Pulmonary artery endothelial cell (primary cell): ENCODE data around the gene STC2. TPM values are rescaled to one million over a fixed set of nuclear protein-coding genes. Genes with fewer than 3 reads are reported as not detected.
"Not testable (repeated sequence)": the region's sequence is repeated elsewhere in the genome, so short reads cannot be mapped to it uniquely, and the experiment has no call there.

Experiments
- DNase-seq: peaks from one replicate; pipeline ENCODE4 v3.0.0-alpha.2; 2011; ENCODE audit warnings: low read depth, low spot score
- total RNA-seq: library from RNA; depleted of rRNA; stranded (reverse); fragments of >200 nt; gene quantifications from 2 replicates; pipeline ENCODE4 v1.2.3, GENCODE V29; 2014

The STC2 gene, protein sequence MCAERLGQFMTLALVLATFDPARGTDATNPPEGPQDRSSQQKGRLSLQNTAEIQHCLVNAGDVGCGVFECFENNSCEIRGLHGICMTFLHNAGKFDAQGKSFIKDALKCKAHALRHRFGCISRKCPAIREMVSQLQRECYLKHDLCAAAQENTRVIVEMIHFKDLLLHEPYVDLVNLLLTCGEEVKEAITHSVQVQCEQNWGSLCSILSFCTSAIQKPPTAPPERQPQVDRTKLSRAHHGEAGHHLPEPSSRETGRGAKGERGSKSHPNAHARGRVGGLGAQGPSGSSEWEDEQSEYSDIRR
- 28.9 and 32.7 TPM in 2 replicates for total RNA-seq

DNA sequence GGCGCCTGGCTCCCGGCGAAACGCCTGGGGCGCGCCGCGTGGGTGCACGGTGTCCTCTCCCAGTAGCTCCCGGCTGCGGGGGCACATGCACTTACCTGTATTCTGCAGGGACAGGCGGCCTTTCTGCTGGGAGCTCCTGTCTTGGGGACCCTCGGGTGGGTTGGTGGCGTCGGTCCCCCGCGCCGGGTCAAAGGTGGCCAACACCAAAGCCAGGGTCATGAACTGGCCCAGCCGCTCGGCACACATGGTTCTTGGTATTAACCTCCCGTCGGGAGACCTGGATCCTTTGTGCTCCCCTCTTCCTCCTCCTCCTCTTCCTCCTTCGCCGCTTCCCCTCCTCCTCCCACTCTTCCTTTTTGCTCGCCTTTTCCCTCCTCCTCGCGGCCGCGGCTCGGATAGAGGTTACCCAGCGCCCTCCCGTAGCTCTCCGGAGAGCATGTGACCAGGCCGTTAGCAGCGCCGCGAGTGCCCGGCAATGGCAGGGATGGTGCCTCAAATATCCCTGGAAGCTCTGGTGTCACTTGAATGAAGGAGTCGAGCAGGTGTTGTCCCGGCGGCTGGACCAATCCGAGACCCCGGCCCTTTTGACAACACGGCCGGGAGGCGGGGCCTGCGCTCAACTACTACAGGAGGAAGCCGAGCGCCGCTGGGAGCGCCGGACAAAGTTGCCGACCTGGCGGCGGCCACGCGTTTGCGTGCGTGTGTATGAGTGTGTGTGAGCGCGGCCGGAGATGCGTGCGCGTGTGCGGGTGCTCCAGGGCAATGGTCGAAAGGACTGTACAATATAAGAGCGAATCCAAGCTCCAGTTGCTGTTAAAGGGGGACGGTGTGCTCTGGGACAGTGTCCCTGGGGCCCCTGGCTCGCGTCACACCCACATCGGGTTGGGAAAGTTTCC is at the start of gene STC2:
Gene STC2, minus strand, starts transcription at position 467 of the 896 bp plus-strand sequence. Its CDS starts 221 bp downstream, at position 246.
- DNase-seq: peak; percentile 53

DNA sequence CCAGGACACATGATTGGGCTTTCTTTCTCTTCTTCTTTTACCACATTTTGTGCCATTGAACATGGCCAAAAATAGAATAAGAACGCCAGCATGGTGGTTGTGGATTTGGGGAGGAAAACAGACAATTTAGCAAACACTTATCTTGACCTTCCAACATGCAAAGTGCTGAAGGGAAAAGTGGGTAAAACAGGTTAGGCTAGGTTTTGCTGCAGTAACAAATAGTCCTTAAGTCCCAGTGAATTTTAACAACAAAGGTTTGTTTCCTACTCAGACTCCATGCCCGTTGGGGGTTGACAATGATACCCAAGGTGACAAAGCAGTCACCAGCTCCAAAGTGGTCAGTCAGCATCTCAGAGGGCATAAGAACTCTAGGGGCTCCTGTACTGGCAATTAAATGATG is 43.2 kb upstream of the STC2 start:
- DNase-seq: no peak

DNA sequence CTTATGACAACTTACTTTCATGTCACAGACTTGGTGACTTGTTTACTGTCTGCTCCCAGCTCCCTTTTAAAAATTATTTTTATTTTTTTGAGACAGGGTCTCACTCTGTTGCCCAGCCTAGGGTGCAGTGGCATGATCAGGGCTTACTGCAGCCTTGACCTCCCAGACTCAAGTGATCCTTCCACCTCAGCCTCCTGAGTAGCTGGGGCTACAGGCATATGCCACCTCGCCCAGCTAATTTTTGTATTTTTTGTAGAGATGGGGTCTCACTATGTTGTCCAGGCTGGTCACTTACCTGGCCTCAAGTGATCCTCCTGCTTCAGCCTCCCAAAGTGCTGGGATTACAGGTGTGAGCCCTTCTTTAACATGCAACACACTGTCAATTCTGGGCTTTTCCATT is 35.2 kb upstream of the STC2 start:
- DNase-seq: not testable (repeated sequence)

DNA sequence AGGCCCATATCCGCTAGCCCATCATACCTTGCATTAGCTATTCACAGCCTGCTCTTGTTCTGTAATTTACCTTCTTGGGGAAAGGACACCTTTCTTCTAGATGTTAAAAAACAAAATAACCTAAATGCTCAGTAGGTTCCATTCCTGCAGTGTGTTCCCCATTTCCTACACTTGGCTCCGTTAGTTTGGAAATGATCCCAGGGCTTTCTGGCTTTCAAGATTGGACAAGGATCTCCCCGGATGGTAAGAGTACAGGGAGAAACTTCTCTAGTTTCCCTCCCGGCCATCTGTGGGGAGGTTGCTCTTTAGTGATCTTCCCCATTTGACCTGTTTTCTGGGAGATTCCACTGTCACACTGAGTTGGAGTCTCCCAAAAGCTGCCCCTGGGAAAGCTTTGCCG is 27.3 kb upstream of the STC2 start:
- DNase-seq: no peak

DNA sequence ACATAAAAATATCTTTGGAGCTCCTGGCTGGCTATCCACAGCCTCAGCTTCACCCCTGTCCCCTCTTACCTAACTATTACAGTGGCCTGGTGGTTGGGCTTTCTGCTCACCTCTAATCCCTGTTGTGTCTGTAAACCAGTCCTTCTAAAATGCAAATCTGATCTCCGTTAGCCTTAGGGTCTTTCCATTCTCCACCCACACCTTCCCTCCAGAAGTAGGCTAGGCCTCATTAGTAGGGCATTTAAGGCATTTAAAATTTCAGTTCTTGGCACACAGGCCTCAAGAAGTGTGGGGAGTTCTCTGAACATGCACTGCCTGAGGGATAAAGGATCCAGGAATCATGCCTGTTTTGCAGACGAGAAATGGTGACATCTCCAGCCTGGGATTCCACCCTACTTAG is 26.4 kb upstream of the STC2 start:
- no peak for DNase-seq

DNA sequence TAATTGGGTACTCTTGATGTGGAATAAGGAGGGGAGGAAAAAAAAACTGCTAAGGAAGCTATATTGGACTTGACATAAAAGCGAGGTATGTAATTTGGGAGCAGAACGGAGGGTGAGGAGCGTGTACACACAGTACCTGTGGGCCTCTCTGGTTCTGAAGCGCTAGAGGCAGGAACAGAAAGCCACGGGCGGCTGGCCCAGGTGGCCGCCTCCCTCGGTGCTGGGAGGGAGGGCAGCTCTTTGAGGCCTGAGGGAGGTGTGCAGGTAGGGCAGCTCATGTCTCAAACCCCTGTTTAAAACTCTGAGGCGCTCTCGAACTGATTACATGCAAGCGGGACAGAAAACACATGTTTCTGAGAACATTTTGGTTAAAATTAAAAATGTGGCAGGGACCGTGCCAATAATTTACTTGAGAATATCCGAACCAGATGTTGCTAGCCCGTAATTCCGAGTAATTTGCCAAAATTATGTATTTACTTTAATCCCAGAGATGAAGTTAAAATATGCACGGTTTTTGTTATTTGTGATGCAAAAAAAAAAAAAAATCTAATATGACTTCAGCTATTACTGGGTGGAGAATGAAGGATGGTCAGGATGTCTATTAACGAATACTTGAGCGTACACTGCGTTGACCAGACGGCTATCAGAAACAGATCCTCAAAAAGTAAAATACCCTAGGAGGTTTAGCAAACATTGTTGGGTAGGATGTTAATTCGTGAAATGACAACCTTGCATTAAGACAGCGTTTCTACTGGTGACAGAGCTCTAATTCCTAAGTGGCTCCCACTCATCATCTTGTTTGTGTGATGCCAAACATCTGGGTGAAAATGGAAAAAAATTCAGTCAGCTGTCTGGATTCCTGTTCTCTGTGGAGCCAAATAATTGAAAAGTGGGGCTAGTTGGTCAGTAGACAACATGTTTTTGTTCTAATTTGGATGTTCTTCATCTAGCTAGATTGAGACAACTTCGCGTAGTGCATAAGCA is 24.4 kb upstream of the STC2 start:
- no peak for DNase-seq

DNA sequence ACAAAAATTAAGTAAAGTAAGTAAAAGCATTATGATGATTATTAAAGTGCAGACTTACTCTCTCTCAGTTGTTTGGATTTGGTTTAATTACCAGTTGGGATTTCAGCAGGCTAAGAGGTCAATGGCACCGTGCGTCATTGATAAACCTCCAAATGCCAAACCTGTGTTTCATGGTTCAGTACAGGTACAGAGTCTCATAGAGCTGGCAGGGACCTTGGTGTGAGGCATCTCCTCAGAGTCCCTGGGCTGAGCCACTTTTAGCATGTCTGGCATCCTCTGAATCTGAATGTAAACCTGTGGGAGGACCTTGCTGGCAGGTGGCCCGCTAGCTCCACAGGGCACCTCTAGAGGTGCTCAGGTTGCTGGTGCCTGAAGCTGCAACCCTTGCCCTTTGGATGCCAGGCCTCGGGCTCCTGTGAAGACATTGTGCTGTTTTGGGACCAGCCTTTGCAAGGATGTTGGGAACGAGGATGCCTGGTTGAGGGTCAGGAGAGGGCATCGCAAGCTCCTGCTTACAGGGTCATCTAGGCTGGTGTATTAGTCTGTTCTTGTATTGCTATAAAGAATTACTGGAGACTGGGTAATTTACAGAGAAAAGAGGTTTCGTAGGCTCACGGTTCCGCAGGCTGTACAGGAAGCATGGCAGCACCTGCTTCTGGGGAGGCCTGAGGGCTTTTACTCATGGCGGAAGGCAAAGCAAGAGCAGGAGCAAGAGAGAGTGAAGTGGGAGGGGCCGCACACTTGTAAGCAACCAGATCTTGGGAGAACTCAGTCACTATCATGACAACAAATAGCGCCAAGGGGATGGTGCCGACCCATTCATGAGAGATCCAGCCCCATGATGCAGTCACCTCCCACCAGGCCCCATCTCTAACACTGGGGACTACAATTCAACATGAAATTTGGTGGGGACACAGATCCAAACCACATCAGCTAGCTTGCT is 14.9 kb upstream of the STC2 start:
- DNase-seq: no peak

DNA sequence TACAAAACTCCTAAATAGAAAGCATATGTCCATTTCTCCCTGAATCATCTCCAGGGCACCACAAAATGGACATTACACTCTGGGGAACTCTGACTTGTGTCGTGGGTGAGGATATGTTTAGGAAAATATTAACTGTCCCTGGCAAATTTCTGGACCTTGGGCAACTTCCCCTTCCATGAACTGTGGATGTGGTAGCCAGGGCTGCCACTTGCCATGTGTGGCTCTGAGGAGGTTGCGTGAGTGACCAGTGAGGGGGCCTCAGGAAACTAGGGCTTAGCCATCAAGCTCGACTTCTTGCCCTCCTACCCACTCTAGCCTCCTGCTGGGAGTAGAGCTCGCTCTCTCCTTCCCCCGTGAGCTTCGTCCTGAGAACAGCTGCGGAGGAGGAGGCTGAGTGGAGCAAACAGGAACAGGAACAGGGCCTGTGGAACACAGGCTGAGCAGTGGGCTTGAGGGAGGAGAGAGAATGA is 13.8 kb upstream of the STC2 start:
- no peak for DNase-seq

DNA sequence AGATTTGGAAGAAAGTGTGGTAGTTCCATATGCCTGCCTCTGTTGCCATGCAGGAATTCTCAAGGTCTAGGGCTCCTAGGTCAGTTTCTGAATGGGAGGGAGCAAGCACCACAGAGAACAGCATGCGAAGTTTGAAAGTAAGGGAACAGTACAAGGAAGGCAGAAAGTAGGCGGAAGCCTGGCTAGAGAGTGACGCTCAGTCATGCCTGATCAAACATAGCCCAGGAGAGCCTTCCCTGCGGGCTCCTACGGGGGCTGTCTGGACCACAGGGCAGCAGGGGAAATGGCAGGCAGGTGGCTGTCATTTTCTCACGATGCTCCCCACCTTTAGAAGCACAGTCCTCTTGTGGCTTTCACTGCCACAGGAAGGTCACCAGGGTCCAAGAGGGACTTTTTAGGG is 12.8 kb upstream of the STC2 start:
- DNase-seq: no peak

DNA sequence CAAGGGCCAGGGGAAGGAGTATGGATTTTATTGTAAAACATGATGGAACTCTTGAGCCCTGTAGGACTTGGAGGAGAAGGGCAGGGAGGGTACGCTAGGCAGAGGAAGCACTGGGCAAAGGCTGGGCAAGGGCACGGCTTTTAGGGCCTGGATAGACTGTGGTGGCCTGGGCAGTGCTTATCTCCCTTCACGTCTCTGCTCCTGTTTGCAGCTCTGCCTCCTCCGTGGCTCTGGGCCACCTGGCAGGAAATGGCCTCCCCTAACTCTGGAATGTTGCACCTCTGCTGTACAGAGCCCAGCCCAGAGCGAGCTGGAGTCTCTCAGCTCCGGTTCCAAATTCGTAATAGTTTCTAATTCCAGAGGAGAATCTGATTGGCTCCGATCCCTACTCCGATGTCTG is 12.2 kb upstream of the STC2 start:
- no peak for DNase-seq

DNA sequence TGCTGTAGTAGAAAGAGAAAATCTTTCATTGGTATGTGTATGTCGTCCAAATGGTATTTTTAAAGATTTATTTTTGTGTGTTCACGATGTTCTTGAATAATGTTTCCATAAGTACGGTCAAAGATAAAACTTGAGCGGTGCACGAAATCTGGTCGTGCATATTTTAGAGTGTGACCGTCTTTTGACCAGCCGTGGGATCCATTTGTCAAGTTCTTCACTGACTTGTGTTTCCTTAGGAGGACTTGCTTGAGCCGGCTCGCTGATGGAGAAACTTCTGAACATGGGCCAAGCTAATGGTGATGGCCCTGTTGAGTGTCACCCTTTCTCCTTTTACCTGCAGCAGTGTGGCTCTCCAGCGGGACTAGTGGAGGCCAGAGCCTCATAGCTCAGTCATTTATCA is 11.1 kb upstream of the STC2 start:
- no peak for DNase-seq

DNA sequence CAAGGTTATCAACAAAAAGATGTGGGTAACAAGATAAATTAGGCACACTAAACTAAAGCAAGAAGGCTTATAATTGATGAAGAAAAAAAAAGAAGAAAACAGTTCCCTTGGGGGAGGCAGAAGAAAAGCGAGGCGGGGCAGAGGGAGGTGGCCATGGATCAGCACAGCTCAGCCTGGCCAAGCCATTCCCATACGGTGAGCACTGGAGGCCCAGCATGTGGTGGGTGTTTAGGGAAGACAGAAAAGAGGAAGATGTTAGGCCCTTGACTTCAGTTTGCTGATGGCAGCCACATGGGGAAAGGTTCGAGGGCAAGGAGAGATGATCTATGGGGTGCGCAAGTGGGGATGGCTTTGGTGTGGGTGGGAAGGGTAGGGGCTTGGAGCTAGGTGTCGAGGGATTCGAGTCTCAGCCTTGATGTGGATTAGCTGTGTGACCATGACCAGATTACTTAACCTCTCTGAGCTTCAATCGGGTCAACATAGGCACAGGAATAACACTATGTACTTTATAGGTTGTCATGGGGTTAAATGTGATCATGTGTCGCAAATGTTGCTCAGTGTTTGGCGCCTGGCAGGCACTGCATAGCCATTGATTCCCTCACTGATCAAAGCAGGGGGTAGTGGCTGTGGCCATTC is 10.3 kb upstream of the STC2 start:
- no peak for DNase-seq

DNA sequence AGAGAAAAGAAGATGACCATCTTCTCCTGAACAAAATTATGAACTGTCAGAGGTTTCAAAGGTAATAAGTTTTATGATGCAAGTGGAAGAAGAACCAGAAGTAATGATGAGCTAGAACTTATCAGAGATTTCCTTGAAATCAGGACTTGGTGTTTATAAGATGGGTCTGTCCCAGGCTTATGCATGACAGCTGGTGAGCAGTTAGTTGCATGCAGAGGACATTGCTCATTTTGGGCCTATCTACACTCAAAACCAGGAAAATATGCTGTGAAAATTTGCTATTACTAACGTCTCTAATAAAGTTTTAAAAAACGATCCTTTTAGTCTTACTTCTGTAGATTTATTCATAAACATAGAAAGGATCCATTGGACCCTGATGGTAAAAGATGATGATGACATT is 6.6 kb upstream of the STC2 start:
- no peak for DNase-seq

DNA sequence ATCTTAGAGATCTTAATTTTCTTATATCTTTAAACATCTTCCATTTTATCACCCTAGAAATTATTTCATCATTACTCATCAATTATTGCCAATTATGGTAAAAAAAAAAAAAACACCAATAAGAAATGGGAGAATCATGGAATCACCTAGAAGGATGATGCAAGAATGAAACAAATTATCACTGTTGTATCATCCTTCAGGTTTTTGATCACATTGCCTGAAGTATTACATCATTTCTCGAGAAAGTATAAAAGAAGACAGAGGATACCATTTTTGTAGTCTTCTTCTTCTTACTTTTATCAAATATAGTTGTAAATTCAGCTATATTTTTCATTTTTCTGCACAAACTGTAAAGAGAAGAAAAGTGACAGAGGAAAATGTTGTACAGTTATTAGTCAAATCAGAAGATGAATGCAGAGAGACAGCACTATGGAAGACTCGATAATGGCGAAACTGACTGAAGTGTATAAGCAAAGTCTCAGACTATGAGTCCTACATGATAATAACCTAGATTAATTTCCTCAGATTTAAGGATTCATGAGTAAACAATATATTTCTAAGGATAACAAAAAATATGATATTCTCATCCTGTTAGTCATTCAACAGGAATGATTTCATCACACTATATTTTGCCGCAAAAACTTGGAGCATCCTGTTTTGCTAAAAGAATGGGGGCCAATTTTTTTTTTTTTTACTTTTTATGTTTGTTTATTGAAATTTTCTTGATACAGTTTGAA is 5.9 kb upstream of the STC2 start:
- peak; percentile 48 for DNase-seq

DNA sequence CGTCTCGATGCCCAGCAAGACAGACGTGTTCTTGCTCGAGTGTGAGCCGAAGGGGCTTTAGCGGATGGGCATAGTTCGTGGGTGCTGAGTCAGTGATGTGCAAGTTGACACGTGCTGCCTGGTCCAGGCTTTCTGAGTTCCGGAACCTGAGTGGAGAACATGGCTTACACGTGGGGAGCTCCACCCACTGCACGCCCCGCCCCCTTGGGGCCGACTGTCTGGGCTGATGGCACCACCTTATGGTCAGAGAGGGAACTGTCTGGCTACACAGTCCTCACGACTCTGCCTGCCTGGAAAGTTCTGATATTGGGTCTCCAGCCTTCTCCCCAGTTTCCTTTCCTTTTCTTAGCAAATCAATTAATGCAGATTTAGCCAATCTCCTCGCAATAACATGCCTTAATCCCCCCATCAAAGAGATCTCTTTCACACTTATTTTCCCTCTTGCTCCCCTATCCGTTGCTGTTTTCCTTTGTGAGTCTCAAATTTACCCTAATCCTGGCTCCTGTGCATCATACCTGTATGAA is 3.8 kb upstream of the STC2 start:
- DNase-seq: peak; percentile 71

DNA sequence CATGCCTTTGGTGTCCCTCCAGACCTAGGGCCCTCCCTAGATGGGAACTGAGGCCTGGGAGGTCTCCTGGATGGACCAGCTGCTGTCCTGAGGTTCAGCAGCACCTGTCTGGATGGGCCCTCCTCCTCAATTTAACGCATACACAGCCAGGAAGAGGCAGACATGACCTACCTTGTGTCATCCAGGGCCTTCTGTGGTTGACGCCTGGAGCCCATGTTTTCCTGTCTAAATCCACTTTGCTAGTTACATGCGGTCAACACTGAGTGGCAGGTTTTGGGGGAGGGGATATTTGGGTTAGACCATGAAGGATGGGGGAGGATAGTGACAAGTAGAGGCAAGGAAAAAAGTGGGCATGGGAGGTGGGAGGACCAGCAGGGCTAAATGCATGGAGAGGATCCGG is 3.1 kb upstream of the STC2 start:
- DNase-seq: no peak

DNA sequence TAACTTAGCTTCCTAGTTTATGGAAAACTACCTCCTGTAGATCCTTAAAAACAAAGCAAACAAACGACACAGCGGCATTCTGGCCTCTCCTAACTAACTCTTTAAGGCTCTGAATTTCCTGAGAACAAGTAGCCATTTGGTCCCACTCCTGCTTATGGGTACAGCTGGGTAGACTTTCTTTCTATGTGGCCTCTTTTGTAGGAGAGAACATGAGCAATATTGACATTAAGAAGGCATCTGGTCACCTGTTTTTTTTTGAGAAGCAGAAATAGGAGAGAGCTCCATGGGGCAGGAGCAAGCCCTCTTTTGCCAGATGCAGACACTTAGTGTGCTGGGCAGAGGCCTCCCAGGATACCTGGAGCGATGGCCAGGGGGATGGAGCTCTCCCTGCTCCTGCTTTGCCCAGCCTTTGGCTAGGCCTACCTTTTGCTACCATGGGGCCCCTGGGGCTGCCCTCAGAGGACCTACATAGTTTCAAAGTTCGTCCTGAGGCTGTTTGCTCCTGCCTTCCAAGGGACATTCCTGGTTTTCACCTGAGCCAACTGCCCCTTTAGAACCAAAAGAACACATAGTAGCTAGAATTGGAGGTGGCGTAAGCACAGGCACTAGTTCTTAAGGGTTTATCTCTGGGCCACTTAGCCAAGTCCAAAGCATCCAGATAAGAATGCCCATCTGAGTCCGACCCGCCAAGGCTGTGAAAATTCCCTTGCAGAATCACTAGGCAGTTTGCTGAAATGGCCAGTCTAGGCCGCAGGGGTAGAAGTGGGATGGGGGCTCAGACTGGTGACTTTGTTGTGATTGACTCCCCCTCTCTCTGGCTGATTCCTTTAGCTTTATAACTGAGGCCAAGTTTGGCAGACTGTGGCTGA is 2.4 kb upstream of the STC2 start:
- DNase-seq: no peak
